ENCODE results near the gene MUC12.

GRCh38 chr7:101015626-101016025 lies 46.3 kb downstream of the MUC12 start:
- TF ChIP-seq, protein P1, sequence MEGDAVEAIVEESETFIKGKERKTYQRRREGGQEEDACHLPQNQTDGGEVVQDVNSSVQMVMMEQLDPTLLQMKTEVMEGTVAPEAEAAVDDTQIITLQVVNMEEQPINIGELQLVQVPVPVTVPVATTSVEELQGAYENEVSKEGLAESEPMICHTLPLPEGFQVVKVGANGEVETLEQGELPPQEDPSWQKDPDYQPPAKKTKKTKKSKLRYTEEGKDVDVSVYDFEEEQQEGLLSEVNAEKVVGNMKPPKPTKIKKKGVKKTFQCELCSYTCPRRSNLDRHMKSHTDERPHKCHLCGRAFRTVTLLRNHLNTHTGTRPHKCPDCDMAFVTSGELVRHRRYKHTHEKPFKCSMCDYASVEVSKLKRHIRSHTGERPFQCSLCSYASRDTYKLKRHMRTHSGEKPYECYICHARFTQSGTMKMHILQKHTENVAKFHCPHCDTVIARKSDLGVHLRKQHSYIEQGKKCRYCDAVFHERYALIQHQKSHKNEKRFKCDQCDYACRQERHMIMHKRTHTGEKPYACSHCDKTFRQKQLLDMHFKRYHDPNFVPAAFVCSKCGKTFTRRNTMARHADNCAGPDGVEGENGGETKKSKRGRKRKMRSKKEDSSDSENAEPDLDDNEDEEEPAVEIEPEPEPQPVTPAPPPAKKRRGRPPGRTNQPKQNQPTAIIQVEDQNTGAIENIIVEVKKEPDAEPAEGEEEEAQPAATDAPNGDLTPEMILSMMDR (IDR thresholded peaks at IDR 0.05) = no peak
- TF ChIP-seq POLR2A (IDR thresholded peaks at IDR 0.05) = no peak
